Measurements from ENCODE around the gene TMEM91.

GRCh38 chr19:41376241-41376997, at the start of gene TMEM91:
- no peak for TF ChIP-seq CTCF (IDR thresholded peaks at IDR 0.05; ENCODE audit: insufficient read depth, low read depth, low read length)
- TF ChIP-seq EZH2 (IDR thresholded peaks at IDR 0.05; ENCODE audit: insufficient read depth, low read length) = no peak
